ENCODE measurements around the gene RAB8B.

The RAB8B gene

DNA sequence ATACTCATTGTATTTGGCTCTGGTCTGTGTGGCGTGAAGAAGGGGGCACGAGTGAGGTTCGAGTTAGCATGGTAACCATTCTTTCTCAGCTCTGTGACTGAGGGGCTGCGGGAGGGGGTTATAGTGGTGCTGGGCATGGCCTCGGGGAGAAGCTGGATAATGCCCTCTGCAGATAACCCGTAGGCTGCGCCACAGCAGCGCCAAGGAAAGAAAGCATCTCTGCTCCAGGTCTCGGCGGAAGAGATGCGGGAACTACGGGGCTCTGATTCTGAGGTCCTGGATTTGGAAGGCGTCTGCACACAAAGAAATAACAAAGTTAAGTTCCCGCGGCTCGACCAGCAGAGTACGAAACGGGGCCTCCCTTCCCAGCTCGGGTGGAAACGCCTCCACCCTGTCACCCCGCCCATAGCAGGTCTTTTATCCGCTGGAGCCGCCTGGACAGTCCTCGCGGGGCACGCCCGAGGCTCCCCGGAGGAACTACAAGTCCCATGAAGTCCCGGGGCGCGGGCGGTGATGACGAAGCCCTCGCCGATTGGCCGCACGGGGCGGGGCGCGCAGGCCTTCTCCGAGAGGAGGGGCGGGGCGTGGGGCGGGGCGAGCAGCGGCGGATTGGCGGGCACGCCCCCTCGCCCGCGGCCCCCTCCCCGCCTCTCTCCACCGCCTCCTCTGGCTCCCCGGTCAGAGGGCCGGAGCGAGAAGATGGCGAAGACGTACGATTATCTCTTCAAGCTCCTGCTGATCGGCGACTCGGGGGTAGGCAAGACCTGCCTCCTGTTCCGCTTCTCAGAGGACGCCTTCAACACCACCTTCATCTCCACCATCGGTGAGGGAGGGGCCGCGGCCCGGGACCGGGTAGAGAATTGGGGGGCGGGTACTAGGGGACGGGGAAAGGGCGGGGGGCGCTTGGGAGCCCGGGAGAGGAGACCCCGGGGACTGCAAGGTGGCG is at the start of gene RAB8B:
Gene RAB8B (plus strand): TSS at position 681 of the 946 bp plus-strand sequence. CDS start 19 bp downstream, at position 700.
- DNase-seq, result peak; percentile 95

DNA sequence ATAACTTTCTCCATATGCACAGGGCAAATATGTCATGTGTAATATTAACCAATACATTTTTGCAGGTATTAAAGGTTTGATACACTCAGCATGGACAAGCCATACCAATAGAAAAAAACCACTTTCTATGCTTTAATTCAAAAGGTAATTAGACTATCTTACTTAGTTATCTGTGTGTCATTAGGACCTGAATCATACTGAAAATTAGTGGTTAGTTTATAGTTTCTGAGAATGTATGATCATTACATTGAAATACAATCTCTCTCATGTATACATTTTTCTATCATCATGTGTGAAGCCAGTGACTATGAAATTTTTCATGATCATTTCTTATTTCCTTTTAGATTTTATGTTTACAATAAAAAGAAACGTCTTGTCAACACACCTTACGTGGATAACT is 48.5 kb upstream of the RAB8B start:
- DNase-seq, result no peak

DNA sequence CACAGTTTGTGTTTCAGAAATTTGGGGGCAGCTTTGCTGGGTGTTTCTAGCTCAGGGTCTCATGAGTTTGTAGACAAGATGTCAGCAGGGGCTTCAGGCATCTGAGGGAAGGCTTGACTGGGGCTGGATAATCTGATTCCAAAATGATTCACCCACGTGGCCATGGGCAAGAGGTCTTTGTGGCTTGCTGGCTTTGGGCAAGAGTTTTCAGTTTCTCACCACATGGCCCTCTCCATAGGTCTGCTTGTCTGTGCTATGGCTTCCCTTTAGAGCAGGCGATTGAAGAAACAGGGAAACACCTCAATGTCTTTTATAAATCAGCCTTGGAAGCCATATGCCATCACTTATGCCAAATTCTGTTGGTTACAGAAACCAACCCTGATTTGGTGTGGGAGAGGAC is 44.0 kb upstream of the RAB8B start:
- no peak for DNase-seq

DNA sequence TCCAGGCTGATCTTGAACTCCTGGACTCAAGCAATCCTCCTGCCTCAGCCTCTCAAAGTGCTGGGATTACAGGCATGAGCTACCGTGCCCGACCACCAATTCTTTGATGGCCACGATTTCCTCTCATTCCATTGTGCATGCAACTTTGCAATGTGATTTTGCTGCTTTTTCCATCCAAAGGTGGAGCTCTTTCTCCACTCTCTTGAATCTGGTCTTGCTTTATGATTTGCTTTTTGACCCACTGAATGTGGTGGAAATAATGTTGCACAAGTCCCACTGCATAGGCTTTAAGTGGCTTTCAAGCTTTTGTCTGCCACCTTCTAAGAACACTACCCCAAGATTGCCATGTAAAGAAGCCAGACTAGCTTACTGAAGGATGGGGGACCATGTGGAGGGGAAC is 42.7 kb upstream of the RAB8B start:
- no peak for DNase-seq

DNA sequence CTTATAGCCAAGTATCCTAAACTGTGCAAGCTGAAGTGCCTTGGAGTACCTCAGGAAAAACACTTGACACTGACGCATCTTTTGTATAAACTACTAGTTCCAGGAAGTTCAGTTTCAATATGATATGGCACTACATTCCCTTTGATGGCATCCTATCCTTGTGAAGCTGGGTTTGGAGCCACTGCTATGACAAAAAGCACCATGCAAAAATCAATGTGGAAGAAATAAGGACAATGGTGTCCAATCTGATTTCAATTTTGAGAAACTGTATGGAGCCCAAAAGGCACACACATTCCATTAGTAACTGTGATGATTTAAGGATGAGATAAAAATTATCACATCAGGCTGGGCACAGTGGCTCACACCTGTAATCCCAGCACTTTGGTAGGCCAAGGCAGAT is 37.7 kb upstream of the RAB8B start:
- DNase-seq, result no peak

DNA sequence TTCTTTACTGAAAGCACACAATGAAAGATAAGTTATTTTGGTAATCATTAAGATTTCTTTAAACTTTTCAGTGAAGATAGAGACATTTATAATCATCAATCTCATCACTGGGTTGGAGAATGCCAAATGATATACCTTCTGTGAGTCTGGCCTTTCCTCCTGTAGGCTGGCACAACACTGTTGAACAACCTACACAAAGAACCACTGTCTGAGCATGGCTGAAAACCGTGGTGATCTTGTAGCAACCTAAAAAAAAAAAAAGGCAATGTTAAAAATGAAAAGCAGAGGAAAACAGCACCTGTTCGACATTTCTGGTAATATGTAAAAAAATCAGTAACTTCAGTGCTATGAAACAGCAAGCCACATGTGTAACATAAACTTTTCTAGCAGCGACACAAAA is 33.9 kb upstream of the RAB8B start:
- no peak for DNase-seq

DNA sequence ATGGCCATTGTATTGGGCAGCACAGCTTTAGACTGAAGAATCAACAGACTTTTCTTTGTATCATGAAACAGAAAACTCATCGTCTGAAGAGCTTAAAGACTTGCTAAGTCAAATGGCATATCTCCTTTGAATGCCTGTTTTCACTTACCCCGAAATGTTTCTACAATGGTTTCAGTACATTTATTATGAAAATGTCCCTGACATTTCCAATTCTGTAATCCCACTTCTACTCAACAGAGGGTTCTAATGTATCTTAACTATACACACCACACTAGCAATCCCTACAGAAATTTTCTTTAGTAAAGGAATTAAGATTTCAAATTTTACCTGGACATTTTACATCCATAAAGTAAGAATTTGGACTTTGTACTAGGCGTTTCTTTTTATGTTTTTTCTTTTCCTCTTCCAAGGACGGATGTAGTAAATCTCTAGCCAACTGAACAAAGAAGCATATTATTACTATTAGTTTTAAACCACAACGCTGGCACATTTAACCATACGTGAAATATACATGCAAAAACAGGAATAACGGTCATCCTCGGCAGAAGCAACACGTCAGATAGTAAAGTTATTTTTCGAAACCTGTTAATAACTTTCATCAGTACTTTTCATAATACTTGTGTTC is 33.2 kb upstream of the RAB8B start:
- DNase-seq, result no peak

DNA sequence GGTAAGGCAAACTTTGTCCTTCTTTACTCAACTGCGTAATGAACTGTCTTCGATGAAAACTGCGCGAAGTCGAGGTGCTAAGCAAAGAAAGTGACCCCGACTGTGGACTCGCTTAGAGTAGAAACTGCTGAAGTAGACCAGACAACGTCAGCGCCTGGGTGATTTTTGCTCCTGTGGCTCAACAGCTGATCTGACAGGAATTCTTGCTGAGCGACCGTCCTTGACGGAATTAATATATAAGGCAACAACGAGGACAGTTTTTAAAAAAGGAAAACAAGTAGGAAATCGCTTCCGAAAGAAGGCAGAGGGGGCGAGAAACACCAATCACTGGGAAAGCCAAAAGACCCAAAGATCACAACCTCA is 32.7 kb upstream of the RAB8B start:
- no peak for DNase-seq

DNA sequence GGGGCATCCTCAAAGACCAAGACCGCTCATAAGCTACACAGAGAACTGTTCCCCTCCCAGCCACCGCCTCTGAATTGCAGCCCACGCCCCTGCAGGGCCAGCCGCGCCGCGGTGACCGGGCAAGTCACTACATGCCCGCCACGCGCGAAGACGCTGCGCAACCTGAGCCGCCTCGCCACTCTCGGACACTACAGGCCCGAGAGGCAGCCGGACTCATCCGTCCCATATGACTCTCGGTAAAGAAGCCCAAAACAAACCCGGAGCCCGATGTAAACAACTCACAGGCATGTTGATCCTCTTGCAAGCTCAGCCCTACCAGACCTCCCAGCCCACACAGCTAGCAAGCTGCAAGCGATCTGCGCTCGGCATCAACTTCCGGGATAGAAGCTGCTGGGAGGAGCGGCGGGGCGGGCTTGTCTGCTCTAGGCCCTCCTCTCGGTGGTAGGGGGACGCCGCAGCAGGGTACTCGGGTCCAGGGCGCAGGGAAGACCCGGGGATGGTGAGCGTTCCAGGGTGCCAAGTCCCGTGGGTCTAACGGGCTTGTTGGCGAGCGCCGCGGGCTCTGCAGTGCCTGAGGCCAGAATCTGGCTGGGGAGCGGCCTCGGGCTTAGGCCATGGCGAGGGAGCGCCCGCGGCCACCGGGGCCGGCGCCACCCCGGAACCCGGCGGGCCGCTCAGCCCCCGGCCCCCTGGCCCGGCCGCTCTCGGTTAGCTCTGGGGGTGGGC is 32.1 kb upstream of the RAB8B start, which contains the start of gene RPS27L:
Gene RPS27L (minus strand): TSS at position 360 of the 726 bp plus-strand sequence. CDS start 72 bp downstream, at position 288.
- DNase-seq, result peak; percentile 59

DNA sequence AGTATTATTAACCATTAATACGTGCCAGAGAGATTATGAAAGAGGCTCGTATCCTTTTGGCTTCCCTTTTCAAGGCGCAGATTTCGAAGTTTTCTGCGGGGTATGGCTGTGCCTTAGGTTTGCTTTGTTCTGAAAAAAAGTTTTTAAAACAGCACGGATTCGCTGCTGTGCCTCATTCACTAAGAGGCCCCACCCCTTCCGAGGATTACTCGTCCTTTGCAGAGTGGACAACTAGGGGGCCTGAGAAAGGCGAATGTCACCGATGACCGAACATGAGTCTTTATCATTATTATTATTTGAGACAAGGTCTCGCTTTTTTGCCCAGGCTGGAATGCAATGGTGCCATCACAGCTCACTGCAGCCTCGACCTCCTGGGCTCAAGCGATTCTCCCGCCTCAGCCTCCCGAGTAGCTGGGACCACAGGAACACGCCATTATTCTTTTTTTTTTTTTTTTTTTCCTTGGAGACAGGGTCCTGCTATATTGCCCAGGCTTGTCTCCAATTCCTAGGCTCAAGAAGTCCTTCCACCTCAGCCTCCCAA is 31.4 kb upstream of the RAB8B start:
- DNase-seq, result peak; percentile 14

DNA sequence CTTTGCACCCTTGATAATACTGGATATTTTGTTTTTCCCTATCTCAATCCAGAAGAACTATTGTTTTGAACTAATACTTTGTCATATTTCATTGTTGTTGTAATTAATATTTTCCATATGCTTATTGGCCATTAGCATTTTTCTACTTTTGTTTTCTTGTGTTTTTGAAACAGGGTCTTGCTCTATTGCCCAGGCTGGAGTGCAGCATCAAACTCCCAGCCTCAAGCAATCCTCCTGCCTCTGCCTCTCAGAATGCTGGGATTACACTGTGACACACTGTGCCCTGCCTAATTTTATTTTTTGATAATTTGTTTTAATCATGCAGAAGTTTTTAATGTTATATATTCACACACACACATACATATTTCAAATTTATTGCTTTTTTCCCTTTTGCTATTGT is 28.8 kb upstream of the RAB8B start:
- no peak for DNase-seq

DNA sequence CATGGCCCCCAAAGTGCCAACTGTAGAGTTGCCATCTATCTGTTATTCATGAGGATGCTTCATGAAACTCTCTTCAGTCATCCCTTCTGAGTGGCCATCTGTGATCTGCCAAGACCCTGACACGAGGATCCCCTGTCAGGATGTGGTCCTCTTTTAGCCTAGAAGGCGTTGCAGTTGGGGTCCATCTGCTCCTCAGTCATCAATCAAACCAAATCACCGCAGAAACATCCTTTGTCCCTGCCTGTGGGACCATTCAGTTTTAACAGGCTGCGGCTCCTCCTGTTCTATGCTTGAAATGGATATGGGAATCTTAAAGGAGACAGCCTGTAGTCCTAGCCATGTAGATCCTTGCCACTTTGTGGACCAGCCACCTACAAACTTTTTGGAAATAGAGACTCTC is 26.2 kb upstream of the RAB8B start:
- no peak for DNase-seq

DNA sequence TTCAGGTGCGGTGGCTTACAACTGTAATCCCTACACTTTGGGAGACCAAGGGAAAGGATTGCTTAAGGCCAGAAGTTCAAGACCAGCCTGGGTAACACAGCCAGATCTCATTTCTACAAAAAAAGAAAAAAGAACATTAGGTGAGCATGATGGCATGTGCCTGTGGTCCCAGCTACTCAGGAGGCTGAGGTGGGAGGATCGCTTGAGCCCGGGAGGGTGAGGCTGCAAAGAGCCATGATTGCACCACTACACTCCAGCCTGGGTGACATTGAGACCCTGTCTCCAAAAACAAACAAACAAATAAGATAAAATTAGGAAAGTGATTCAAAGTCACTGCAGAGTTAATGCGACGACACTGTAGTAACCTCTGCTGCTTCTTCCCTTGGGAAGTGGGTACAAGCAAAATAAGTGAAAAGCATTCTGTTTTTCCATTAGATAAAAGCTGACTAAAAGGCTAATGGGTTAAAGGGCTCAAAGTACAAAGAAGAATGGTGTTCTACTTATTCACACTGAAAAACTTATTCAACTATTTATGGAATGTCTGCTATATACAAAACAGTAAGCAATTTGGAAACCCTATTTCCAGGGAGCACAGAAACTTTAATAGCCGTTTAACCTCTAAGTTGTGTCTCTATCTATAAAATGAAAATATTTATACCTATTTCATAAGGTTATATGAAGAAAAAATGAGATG is 24.1 kb upstream of the RAB8B start:
- no peak for DNase-seq

DNA sequence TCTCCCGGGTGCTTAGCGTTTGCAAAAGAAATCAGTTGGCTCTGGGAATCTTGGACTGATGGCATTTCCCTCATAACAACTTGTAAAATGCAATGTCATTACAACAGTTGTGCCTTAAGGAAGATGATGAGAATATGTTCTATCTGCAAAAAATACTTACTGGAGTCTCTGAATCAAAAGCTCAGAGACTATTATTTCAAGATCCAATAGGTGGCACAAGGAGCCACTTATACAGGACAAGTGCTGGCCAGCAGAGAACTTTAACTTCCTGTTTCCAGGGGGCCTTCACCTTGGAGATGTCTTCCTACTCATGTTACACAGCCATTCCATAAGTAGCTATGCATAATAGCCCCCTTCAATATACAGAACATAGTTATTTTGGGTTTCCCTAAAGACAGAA is 23.2 kb upstream of the RAB8B start:
- no peak for DNase-seq

DNA sequence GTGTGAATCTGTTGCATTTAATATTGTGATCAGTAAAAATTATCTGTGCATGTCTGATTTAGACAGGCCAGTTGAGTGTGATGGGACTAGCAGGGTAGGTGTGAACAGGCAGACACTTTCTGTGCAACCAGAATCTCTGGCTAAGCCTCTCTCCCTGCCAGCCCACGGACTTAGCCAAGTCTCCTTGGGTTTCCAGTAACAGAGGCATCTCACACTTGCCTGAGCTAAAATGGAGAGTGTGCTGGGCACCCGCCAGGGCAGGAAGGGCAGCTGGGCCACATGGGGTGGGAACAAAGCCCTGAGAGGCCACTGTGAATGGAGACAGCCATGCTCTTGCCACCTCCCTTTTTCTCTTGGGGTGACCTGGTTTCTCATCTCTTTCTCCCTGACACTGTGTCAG is 19.6 kb upstream of the RAB8B start:
- DNase-seq, result no peak

DNA sequence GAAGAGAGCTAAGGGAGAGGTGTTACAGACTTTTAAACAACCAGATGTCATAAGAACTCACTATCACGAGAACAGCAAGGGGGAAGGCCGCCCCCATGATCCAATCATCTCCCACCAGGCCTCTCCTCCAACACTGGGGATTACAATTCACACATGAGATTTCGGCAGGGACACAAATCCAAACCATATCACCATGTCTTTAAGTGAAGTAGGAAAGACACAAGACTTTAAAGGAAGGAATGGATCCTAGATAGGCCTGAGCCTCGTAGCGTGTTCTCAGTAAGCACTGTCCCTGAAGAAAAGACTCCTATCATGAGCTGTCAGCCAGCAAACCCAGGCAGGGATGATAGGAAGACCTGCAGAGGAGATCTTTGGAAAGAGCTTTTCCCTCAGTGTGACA is 17.0 kb upstream of the RAB8B start:
- DNase-seq, result no peak

DNA sequence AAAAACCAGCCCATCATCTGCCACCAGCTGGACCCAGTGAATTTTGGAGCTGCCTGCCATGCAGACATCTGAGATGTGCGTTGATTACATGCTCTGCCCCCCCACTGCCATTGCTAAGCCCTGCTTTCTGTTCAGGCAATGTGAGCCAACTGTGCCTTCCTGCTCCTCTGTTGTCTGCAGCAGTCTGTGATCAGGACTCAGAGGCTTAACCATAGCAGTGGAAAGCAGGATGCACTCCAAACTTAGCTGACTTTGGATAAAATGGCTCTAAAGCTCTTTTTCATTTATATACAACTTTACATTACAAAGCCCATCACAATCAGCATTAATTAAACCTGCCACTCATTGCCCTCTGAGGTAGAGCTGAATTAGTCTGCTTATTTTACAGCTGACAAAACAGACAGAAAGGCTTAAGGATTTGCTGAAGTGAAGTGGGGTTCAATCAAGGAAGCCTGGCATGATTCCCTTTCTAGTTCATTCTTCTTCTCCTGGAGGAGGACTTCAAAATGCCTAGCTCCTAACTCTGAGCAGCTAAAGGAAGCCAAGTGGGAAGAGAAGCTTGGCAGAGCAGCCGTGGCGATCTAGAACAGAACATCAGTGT is 16.5 kb upstream of the RAB8B start:
- no peak for DNase-seq

DNA sequence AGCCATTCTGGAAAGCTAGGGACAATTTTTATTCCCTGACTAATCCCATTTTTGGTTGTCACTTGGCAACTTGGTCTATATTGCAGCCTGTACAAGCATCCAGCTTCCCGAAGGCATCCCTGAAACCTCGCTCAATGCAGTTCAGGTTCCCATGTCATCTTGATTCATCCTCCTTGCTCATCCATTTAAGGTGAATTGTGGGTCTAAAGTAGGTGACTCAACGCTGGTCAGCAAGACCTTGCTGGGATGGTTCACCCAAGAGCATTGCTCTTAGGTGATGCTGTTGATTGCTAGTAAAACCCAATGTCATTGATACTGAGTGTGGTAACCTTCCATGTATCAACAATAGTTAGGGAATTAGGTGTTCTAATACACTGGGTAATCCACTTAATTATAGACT is 13.1 kb upstream of the RAB8B start:
- DNase-seq, result peak; percentile 5

DNA sequence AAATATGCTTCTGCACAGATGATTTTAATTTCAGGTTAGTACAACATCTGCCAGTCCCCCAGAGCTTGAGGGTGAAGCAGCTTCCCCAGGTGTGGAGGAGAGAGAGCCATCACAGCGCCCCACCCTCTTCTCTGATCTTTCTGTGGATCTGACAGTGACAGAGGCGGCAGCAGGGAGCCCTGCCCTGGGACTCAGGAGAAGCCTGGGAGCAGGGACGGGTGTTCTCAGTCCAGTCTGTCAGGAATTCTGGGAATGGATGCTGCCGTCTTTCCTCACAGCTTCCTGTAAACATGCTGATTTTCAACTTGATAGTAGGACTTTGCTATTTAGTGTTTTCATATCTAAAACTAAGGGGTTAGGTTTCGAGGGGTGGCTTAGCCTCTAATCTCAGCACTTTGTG is 11.4 kb upstream of the RAB8B start:
- no peak for DNase-seq

DNA sequence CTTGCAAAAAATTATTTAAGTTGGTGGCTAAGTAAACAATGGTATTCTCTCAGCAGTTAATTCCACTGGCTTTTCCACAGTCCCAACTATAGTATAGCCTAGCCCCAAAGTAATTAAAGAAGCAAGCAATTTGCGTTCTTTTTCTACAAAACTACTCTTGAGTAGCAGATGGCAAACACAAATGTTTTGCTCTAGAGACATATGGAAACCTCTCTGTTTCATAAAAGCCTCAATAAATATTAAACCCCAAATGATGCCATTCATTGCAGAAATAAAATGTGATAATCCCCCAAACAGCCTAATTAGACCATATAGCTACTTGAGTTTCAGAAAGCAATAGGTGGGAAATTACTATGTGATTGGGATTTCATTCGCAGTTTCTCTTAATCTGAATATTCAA is 8.7 kb upstream of the RAB8B start:
- no peak for DNase-seq

DNA sequence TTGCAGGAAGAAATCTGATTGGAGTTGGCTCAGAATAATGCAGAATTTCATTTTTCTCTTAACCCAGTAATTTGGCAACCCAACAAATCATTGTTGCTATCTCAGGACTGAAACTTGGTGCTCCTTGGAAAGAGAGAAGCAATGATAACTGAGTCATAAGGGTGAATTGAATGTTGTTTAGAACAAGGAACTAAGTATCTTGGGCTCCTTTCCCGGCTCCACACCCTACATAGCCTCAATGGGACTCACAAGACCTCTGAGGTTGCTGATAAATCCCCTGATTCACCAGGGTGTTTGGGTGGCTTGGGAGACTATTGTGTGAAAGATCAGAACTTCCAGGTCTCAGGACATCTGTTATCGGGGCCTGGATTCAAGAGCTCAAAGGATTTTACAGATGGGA is 7.8 kb upstream of the RAB8B start:
- no peak for DNase-seq

DNA sequence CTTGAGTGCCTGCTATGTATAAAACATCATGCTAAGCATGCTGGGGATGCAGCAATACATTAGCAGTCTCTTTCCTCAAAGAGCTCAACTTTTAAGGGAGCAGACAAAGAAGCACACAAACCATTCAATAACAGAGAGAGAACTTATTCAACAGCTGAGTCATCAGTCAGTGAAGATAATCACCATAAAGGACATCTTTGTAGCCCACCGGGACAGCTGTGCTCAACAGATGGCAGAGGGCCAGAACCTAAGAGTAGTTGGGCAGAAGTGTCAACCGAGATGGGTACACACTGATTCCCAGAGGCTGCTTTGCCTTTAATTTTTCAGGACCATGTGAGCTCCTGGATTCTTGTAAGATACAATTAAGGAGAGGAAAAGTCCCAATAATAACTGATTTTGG is 4.2 kb upstream of the RAB8B start:
- no peak for DNase-seq
